G401 (cell line): ENCODE data around the gene GARRE1. TPM values are rescaled to one million over a fixed set of nuclear protein-coding genes. Genes with fewer than 3 reads are reported as not detected.
"Not testable (repeated sequence)": the region's sequence is repeated elsewhere in the genome, so short reads cannot be mapped to it uniquely, and the experiment has no call there.

Experiments used
- DNase-seq: peaks from one replicate; pipeline ENCODE4 v3.0.0-alpha.2; 2015; ENCODE audit warnings: low spot score
- in situ Hi-C: cut with HindIII; loops from 2 replicates; pipeline ENCODE4 v1.10.0; 2016; ENCODE audit warnings: low sequenced_read_pairs, mixed read lengths
- total RNA-seq: library from RNA; depleted of rRNA; stranded (reverse); fragments of >200 nt; shearing (Covaris generic); gene quantifications from 2 replicates; pipeline ENCODE4 v1.2.3, GENCODE V29; 2014

Gene GARRE1
- total RNA-seq, 1 experiment from 2014 or later: 18.5 TPM

DNA sequence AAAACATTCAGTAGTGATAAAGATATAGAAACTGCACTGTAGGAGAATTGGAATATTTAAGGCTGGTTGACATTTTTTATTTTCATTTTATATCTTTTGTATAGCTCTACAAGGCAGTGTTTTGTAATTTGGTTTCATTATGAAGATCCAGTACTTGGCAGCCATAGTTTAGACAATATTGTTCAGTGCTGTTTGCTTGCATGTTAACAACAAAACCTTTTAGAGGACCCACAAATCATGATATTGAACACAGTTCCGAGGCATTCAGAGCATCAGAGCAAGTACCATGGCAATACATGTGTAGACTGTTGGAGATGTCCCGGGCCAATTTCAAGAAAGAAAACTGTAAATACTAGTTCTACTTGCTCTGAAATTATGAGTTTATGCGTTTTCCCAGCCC lies 25.6 kb upstream of the GARRE1 start:
- DNase-seq: no peak
- in situ Hi-C loops: no loop called here

DNA sequence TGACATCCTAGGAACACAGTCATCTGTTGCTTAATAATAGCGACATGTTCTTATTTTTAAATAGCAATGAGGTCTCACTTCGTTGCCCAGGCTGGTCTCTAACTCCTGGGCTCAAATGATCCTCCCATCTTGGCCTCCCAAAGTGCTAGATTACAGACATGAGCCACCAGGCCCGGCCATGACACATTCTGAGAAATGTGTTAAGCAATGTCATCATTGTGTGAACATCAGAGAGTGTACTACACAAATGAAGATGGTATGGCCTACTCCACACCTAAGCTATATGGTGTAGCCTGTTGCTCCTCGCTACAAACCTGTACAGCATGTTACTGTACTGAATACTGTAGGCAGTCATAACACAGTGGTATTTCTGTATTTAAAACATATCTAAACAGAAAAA lies 24.6 kb upstream of the GARRE1 start:
- in situ Hi-C loops: no loop called here
- DNase-seq: no peak

DNA sequence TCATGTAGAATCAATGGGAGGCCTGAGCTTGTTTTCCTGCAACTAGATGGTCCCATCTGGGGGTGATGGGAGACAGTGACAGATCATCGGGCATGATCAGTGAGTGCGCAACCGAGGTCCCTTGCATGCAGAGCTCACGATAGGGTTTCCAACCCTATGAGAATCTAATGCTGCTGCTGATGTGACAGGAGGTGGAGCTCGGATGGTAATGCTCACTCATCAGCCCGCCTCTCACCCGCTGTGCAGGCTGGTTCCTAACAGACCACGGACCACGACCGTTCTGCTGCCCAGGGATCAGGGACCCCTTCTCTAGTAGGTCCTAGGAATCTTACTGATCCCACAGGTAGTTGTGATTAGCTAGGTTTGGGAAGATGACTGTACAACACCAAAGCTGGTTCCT lies 23.5 kb upstream of the GARRE1 start:
- in situ Hi-C loops: no loop called here

DNA sequence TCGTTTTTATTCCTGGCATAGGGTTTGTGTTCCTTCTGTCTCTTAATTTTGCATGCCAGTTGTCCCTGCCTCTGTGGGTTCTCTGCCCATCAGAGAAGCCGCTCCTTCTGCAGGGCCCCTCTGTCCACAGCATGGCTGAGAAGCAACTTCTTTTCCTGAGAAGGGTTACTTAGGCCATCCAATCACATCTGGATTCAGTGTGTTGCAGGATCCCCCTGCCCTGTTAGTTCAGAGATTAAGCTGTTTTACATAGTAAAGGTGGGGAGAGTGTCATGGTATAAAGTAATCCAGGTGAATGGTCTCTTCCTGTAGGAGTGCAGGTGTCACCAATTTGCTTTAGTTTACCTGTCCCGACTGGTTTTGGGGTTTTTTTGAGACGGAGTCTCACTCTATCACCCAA lies 22.9 kb upstream of the GARRE1 start:
- no peak for DNase-seq
- in situ Hi-C loops: no loop called here

More for the DNA sequence above, 23.5 kb upstream of the GARRE1 start:
- no peak for DNase-seq

DNA sequence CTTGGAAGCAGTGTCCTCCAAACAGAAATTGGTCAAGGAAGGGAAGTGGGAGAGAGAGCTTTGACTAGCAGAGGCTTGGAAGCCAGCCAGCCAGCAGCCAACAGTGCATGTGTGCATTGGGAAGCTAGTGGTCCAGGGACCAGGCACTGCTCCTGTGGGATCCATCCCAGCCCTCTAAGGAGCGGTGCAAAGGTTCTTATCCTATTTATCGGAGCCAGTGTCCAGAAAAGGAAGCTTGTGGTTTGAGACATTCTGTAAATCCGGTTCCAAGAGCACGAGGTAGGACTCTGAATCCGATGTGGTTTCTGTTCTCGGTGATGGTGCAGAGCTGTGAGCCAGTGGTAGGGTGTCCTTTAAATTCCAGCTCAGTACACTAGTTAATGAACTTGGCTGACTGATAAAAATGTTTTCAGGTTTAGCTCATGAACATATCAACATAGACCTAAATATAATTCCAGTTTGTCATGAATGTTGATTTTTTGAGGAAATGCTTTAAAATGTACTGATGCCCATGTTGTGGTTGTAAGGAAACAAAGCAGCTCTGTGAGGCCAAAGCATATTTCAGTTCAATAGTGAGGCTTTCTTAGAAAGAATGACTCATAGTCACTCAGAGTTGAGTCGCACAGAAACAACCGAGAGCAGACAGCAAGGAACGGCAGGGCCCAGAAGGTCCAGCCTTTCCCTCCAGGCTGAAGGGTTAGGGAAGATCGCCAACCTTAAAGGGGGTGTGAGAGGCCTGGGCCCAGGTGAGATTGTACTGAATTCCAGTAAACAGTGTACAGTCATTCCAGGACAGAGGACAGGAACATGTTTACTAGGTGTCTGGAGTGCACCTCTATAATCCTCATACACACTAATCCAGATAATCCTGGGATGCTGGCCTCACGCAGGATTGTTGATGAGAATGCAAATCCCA lies 21.5 kb upstream of the GARRE1 start:
- in situ Hi-C loops: no loop called here
- peak; percentile 49 for DNase-seq

DNA sequence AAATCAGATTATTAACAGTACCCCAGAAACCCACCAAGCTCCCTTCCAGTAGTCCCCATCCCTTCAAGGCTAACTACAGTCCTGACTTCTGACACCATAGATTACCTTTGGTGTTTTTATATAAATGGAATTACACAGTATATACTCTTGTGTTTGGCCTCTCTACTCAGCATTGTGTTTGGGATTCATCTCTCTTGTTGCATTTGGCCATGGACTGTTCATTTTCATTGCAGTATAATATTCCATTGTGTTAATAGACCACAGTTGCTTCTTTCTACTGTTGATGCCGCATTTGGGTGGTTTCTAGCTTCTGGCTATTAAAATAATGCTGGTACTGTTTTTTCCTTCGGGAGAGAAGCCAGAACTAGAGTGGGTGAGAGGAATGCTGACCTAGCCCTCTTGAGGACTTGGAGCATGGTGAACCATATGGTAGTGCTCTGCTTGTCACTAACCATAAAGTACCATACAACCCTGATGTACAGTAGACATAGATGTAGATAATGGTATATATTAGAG lies 18.9 kb upstream of the GARRE1 start:
- in situ Hi-C loops: no loop called here
- no peak for DNase-seq

DNA sequence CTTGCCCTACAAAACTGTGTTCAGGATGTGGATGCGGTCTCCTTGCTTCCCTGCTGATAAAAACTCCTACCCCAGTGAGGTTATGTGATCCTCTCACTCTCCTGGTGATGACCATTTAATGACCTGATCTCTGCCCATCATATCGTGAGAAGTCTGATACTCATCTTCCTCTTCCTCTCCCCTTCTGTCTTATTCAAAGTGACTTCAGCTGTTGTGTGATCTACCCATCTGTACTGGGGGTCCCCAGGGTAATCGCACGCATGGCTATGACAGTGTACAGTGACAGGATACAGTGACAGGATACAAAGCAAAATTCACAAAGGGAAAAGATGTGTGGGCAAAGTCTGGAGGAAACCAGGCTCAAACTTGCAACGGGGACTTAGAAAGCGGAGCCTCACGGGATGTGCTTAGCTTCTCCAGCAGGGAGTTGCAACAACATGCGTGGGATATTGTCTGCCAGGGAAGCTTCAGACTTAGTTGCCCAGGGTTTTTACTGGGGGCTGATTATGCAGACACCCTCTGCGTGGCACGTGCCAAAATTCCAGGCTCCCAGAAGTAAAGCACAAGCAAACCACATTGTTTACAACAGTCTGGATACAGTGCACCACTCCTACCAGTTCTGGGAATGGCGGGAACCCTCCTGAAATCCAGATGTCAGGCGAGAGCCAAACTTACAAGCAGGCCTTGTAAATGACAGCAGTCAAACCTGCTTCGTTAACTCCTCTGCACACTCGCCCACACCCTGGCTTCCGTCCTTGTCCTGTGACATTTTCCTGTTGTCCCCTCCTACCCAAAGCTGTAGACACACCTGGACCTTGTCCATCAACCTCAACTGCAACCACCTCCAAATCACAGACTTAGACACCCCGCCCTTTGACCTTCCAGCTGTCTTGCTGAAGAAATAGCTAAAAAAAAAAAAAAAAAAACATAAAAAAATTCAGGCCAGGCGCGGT lies 18.0 kb upstream of the GARRE1 start:
- DNase-seq: no peak
- in situ Hi-C loops: no loop called here

DNA sequence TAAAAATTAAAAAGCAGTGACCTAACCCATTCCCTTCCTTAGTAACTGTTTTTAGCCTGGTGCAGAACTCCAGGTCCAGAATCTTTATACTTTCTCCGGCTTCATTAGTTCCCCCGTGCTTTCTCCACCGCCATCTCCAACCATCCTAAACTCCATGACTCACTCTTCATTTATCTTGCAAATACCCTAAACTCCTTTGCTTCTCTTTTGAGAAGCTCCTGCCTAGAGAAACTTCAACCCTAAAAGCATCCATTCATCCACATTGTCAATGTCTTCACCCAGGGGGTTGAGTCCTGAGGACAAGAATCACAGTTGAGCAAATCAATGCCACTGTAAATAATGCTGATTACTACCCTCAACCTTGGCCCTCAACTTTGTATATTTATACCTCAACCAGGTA lies 17.1 kb upstream of the GARRE1 start:
- DNase-seq: no peak
- in situ Hi-C loops: no loop called here

DNA sequence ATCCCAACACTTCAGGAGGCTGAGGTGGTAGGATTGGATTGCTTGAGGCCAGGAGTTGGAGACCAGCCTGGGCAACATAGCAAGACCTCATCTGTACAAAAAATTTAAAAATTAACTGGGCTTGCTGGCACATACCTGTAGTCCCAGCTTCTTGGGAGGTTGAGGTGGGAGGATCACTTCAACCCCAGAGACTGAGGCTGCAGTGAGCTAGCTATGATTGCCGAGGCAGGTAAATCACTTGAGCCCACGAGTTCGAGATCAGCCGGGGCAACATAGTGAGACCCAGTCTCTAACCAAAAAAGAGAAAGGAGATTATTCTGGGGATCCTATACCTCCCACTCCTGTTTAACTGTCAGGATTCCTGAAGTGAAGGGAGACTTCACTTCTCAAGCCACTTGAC lies 16.4 kb upstream of the GARRE1 start:
- no peak for DNase-seq
- in situ Hi-C loops: no loop called here

DNA sequence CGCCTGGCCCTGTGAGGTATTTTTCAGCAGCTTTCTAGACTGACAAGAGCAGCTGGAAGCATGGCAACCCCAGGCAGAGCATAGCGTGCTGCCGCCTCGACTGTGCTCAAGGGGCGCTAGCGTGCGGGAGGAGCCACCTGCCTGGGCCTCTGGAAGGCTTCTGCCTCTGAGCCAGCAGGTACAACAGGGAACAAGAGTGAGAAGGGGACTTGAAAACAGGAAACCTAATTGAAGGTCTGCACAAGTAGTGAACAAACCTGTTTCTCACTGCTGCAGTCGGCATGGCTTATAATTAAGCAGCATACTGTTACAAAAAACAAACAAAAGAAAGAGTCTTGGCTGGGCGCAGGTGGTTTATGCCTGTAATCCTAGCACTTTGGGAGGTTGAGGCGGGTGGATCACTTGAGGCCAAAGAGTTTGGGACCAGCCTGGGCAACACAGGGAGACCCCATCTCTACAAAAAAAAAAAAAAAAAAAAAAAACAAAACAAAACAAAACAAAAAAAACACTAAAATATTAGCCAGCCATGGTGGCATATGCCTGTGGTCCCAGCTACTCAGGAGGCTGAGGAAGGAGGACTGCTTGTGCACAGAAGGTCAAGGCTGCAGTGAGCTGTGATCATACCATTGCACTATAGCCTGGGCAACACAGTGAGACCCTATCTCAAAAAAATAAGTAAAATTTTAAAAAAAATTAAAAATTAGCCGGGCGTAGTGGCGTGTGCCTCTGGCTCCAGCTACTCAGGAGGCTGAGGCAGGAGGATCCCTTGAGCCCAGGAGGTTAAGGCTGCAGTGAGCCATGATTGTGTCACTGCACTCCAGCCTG lies 12.6 kb upstream of the GARRE1 start:
- no peak for DNase-seq
- in situ Hi-C loops: no loop called here

DNA sequence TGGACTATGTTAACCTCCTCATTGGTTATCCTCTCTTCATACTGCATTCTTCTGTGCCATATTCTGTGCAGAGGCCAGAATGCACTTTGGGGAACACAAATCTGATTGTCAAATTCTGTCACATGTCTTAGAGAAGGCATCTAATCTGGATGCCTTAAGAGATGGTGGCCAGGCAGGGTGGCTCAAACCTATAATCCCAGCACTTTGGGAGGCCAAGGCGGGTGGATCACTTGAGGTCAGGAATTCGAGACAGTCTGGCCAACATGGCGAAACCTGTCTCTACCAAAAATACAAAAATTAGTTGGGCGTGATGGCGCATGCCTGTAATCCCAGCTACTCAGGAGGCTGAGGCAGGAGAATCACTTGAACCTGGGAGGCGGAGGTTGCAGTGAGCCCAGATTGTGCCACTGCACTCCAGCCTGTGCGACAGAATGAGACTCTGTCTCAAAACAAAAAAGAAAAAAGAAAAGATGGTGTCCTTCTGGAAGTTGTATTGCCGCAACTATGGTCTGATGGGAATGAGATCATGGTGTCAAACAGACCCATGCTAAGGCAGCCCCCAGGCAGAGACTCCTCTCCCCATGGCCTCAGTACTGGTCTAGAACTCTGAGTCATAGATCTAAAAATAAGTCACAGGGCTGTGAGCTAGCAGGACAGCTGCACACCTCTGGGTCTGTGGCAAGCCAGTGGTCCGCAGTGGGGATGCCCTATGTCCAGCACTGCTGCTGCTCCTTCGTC lies 11.0 kb upstream of the GARRE1 start:
- DNase-seq, in situ Hi-C loops: not testable (repeated sequence)

DNA sequence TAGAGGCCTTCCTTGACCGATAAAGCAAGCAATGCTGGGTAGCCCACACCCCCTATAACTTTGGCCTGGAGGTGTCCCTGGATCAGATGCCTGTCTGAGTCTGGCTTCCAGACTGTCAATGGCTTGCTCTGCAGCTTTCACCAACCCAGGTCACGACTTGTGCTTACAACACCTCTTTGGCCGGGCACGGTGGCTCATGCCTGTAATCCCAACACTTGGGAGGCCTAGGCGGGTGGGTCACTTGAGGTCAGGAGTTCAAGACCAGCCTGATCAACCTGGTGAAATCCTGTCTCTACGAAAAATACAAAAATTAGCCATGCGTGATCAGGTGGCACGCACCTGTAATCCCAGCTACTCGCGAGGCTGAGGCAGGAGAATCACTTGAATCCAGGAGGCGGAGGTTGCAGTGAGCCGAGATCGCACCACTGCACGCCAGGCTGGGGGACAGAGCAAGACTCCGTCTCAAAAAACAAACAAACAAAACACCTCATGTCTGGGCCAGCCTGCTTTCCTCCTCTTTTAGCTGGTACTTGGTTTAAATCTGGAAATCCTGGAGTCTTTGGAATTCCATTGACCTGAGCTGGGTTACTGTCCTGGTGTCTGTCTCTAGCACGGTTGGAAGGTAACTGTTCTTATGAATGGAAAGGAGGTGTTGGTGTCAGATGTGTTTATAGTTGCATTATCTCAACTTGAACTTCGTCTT lies 10.3 kb upstream of the GARRE1 start:
- DNase-seq: no peak
- in situ Hi-C loops: no loop called here

DNA sequence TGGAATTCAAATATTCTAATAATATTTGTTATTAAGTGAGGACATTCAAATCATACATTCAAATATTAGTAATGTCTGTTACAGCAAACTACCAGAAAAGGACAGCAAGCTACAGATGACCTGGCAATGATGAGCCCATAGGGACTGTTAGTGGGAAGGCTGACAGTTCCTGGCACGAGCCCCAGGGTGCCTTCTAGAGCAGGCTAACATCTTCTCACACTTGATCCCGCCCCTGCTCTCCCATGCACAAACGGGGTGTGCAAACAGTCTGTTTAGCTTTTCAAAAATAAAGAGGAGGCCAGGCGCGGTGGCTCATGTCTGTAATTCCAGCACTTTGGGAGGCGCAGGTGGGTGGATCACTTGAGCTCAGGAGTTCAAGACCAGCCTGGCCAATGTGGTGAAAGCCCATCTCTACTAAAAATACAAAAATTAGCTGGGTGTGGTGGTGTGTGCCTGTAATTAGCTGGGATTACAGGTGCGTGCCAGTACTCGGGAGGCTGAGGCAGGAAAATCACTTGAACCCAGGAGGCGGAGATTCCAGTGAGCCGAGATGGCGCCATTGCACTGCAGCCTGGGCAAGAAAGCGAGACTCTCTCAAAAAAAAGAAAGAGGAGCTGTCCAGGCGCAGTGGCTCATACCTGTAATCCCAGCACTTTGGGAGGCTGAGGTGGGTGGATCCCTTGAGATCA lies 9.6 kb upstream of the GARRE1 start:
- DNase-seq: no peak
- in situ Hi-C loops: no loop called here

DNA sequence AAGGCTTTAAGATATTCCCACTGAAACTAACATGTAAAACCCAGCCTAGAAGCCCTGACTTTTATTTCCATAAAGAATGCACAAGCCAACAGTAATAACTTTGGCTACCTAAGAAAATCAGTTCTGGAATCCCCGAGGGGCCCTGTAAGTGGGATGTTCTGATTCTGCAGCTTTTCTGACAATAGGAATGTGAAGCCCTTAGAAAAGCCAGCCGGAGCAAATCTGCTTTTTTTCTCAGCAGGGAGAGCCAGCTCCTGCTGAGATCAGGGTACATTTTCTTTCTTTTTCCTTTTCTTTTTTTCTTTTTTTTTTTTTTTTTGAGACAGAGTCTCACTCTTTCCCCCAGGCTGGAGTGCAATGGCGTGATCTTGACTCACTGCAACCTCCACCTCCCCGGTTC lies 8.0 kb upstream of the GARRE1 start:
- DNase-seq: no peak
- in situ Hi-C loops: no loop called here

DNA sequence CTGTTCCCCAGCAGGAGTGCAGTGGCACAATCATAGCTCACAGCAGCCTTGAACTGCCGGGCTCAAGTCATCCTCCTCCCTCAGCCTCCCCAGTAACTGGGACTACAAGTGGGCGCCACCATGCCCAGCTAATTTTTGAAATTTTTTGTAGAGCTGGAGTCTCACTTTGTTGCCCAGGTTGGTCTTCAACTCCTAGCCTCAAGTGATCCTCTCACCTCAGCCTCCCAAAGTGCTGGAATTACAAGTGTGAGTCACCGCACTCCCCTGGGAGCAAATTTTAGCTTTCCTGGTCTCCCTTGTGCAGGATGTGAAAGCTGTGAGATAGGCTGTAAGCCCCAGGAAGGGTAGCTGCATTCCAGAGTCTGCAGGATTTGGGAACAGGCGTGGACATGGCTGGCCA lies 5.4 kb upstream of the GARRE1 start:
- in situ Hi-C loops: no loop called here
- no peak for DNase-seq

DNA sequence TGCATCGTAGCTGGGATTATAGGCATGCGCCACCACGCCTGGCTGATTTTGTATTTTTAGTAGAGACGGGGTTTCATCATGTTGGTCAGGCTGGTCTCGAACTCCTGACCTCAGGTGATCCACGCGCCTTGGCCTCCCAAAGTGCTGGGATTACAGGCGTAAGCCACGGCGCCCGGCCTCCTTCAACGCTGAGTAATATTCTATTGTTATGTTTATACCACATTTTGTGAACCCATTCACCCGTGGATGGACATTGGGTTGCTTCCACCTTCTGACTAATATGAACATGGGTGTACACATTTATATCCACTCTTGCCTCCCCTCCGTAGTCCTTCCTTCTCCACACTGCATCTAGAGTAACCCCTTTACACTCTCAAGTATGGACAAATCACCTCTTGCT lies 1.2 kb upstream of the GARRE1 start:
- DNase-seq, in situ Hi-C loops: not testable (repeated sequence)

DNA sequence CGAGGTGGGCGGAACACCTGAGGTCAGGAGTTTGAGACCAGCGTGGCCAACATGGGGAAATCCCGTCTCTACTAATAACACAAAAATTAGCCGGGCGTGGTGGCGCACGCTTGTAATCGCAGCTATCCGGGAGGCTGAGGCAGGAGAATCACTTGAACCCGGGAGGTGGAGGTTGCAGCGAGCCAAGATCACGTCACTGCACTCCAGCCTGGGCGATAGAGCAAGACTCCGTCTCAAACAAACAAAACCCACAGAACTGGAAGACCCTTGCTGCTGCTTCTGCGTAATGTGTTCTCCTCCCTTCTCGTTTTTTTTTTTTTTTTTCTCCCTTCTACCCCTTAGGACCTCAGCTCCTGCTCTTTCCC lies 691 bp upstream of the GARRE1 start:
- in situ Hi-C loops, DNase-seq: not testable (repeated sequence)
